ENCODE results near the gene PRODH.
"Not testable (repeated sequence)": the region's sequence is repeated elsewhere in the genome, so short reads cannot be mapped to it uniquely, and the experiment has no call there.

The PRODH gene

DNA sequence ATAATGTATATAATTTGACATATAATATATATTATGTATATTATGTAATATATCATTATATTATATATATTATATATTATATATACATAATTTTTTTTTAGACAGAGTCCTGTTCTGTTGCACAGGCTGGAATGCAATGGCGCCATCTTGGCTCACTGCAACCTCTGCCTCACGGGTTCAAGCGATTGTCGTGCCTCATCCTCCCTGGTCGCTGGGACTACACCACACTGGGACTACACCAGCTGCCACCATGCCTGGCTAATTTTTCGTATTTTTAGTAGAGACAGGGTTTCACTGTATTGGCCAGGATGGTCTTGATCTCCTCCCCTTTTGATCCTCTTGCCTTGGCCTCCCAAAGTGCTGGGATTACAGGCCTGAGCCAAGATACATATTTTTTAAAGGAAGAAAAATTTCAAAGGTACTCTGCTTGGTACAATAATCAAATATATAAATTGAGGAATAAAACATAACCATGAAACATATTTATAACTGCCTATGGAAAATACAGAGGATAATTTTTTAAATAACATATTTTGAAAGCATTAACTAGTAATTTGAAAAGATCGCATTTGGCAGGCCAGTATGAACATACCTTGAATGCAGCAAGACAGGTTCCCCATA lies 39.9 kb downstream of the PRODH start:
- not testable (repeated sequence) for DNase-seq

DNA sequence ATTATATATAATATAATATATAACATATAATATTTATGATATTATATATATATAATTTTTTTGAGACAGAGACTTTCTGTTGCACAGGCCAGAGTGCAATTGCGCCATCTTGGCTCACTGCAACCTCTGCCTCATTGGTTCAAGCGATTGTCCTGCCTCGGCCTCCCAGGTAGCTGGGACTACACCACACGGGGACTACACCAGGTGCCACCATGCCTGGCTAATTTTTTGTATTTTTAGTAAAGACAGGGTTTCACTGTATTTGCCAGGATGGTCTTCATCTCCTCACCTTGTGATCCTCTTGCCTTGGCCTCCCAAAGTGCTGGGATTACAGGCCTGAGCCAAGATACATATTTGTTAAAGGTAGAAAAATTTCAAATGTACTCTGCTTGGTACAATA lies 42.3 kb downstream of the PRODH start:
- not testable (repeated sequence) for DNase-seq

DNA sequence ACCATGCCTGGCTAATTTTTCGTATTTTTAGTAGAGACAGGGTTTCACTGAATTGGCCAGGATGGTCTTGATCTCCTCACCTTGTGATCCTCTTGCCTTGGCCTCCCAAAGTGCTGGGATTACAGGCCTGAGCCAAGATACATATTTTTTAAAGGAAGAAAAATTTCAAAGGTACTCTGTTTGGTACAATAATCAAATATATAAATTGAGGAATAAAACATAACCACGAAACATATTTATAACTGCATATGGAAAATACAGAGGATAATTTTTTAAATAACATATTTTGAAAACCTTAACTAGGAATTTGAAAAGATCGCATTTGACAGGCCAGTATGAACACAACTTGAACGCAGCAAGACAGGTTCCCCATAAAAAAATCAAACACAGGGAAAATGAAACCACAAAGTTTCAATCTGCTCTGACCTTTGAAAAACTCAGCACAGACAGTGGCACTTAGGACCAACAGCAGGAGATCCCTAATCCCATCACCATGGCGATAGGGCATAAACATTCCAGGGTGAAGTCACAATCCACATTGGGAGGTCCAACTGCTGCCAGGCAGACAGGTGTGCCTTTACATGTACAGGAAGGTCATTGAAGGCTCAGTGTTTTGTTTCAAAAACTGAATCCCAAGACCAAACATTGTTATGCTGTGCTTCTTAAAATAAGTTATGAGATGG lies 45.4 kb downstream of the PRODH start:
- not testable (repeated sequence) for DNase-seq

DNA sequence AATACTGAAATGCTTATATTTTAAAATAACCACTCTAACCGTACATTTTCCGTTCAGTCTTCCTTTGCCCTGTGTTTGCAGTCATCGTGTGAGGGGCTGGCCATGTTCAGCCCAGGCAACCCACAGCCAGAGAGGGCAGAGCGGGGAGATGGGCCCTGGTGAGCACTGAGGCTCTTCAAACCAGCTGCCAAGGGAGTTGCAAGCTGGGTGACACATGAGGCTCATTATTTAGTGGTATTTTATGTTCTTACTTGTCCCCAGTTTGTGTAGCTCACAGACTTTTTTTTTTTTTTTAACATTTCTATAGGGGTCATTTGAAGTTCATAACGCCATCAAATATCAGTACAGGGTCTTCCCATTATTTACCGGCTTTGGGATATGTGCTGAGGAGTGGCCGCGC lies 48.0 kb downstream of the PRODH start:
- DNase-seq = no peak

DNA sequence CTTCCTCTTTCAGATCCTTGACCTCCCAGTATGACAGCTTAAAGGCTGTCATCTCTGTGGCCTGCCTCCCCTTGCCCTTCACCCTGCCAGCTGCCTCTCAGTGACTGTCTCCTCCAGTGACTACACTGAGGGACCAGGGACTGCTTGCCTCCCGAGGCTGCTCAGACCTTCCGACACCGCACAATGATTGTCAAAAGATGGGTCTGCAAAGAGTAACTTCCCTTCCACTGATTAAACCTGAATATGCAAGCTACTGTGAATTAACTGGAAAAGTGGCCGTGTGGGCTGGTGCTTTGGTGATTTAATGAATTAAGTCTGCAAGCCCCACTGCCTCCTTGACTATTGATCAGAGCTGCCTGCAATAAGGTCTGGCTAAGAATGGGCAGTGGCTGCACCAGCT lies 51.6 kb downstream of the PRODH start:
- DNase-seq = not testable (repeated sequence)

DNA sequence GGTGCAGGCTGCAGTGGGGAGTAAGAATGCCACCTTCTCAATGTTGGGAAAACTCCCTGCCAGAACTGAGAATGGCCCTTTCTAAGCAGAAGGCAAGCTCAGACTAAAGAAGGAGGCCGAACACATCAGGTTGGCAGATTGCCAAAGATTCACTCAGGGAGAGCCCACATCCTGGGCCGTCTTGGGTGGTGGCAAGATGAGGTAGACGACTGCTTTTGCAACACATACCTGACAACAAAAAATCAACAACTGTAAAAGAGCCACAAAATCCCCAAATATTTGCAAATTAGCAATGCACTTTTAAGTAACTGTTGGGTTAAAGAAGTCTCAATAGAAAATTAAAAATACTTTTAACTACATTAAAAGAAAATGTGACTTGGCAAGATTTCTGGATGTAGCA lies 54.8 kb downstream of the PRODH start:
- peak; percentile 81 for DNase-seq

Measured in CD4-positive, alpha-beta T cell treated with Interleukin-10 for 1 hour (primary cell).